ENCODE results near the gene MIX23.

DNA sequence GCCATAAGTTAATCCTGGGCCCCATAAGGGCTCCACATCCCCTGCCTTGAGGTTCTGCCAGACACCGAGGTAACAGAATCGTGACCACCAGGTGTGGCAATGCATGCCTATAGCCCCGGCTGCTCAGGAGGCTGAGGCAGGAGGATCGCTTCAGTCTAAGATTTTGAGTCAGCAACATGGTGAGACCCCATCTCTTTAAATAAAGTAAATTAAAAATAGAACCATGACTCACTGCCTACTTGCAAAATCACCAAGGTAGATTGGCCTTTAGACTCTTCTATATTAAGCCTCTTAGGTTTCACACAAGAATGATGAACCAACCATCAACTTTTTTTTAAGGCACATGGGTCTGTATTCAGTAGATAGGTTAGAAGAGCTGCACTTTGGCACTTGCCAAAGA, 23.2 kb upstream of the MIX23 start:
- TF ChIP-seq, protein P1, sequence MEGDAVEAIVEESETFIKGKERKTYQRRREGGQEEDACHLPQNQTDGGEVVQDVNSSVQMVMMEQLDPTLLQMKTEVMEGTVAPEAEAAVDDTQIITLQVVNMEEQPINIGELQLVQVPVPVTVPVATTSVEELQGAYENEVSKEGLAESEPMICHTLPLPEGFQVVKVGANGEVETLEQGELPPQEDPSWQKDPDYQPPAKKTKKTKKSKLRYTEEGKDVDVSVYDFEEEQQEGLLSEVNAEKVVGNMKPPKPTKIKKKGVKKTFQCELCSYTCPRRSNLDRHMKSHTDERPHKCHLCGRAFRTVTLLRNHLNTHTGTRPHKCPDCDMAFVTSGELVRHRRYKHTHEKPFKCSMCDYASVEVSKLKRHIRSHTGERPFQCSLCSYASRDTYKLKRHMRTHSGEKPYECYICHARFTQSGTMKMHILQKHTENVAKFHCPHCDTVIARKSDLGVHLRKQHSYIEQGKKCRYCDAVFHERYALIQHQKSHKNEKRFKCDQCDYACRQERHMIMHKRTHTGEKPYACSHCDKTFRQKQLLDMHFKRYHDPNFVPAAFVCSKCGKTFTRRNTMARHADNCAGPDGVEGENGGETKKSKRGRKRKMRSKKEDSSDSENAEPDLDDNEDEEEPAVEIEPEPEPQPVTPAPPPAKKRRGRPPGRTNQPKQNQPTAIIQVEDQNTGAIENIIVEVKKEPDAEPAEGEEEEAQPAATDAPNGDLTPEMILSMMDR (IDR thresholded peaks at IDR 0.05): no peak
- TF ChIP-seq POLR2A (IDR thresholded peaks at IDR 0.05): no peak
